ENCODE measurements around the gene GFRA1.

- TF ChIP-seq, protein P1, sequence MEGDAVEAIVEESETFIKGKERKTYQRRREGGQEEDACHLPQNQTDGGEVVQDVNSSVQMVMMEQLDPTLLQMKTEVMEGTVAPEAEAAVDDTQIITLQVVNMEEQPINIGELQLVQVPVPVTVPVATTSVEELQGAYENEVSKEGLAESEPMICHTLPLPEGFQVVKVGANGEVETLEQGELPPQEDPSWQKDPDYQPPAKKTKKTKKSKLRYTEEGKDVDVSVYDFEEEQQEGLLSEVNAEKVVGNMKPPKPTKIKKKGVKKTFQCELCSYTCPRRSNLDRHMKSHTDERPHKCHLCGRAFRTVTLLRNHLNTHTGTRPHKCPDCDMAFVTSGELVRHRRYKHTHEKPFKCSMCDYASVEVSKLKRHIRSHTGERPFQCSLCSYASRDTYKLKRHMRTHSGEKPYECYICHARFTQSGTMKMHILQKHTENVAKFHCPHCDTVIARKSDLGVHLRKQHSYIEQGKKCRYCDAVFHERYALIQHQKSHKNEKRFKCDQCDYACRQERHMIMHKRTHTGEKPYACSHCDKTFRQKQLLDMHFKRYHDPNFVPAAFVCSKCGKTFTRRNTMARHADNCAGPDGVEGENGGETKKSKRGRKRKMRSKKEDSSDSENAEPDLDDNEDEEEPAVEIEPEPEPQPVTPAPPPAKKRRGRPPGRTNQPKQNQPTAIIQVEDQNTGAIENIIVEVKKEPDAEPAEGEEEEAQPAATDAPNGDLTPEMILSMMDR (IDR thresholded peaks at IDR 0.05), result no peak
- TF ChIP-seq POLR2A (IDR thresholded peaks at IDR 0.05), result no peak
Measured at GRCh38 chr10:116115036-116115641, 157.9 kb downstream of the GFRA1 start.

Measured in lower leg skin (tissue), 3 donors.